ENCODE results near the gene ZNF814. TPM values are rescaled to one million over a fixed set of nuclear protein-coding genes. Genes with fewer than 3 reads are reported as not detected.
"Not testable (repeated sequence)": the region's sequence is repeated elsewhere in the genome, so short reads cannot be mapped to it uniquely, and the experiment has no call there.

Gene ZNF814
- polyA plus RNA-seq, 3 donors, result 2.7 to 4.1 (median 4.0) TPM

GRCh38 chr19:57821501-57821900, 67.3 kb downstream of the ZNF814 start:
- not testable (repeated sequence) for H3K27ac ChIP-seq (ENCODE audit: low read depth, low read length)
- WGBS, 3 donors, result 92 to 100% (median 100%) methylated on average over 2 to 3 of the region's 3 CpGs

- H3K27ac ChIP-seq (ENCODE audit: low read depth, low read length), result not testable (repeated sequence)
- WGBS, 3 donors, result 24 to 85% (median 58%) methylated on average over 2 to 3 of the region's 3 CpGs
These were observed 67.7 kb downstream of the ZNF814 start for GRCh38 chr19:57821095-57821494.

GRCh38 chr19:57820599-57820998, 68.2 kb downstream of the ZNF814 start:
- H3K27ac ChIP-seq (ENCODE audit: low read depth, low read length), result no peak overlapping the region
- 39 to 76% (median 76%) methylated on average over 6 of the region's 6 CpGs for WGBS, 3 donors

GRCh38 chr19:57819475-57820148, 69.2 kb downstream of the ZNF814 start:
- WGBS, 3 donors, result 0% methylated on average over 44 of the region's 44 CpGs

GRCh38 chr19:57818378-57818777, 70.5 kb downstream of the ZNF814 start:
- 85 to 89% (median 88%) methylated on average over 7 of the region's 7 CpGs for WGBS, 3 donors
- H3K27ac ChIP-seq (ENCODE audit: low read depth, low read length), result no peak overlapping the region

More at GRCh38 chr19:57819475-57820148, 69.2 kb downstream of the ZNF814 start:
- no peak overlapping the region for H3K27ac ChIP-seq (ENCODE audit: low read depth, low read length)

- 92 to 96% (median 95%) methylated on average over 14 of the region's 14 CpGs for WGBS, 3 donors
- no peak overlapping the region for H3K27ac ChIP-seq (ENCODE audit: low read depth, low read length)
These were observed 70.9 kb downstream of the ZNF814 start for GRCh38 chr19:57817976-57818375.

GRCh38 chr19:57816652-57817051, 72.2 kb downstream of the ZNF814 start:
- no peak overlapping the region for H3K27ac ChIP-seq (ENCODE audit: low read depth, low read length)
- 74 to 93% (median 85%) methylated on average over 7 of the region's 7 CpGs for WGBS, 3 donors

GRCh38 chr19:57815247-57816075, 73.4 kb downstream of the ZNF814 start:
- no peak overlapping the region for H3K27ac ChIP-seq (ENCODE audit: low read depth, low read length)
- WGBS, 3 donors, result 52 to 89% (median 86%) methylated on average over 17 of the region's 17 CpGs

GRCh38 chr19:57814505-57815246, 74.2 kb downstream of the ZNF814 start, which contains the start of gene ZNF552:
TSS of gene ZNF552 (minus strand) at chr19:57814913. CDS start at chr19:57814743, 170 bp downstream.
- WGBS, 3 donors, result 0 to 1% (median 1%) methylated on average over 50 of the region's 50 CpGs
- no peak within 1 kb of the TSS for H3K27ac ChIP-seq (ENCODE audit: low read depth, low read length)

GRCh38 chr19:57813919-57814504, 74.8 kb downstream of the ZNF814 start:
- no peak overlapping the region for H3K27ac ChIP-seq (ENCODE audit: low read depth, low read length)
- WGBS, 3 donors, result 5 to 27% (median 22%) methylated on average over 11 to 13 of the region's 13 CpGs

- WGBS, 3 donors, result 80 to 94% (median 90%) methylated on average over 9 to 13 of the region's 13 CpGs
- not testable (repeated sequence) for H3K27ac ChIP-seq (ENCODE audit: low read depth, low read length)
These were observed 75.6 kb downstream of the ZNF814 start for GRCh38 chr19:57812975-57813820.

GRCh38 chr19:57812226-57812625, 76.6 kb downstream of the ZNF814 start:
- no peak overlapping the region for H3K27ac ChIP-seq (ENCODE audit: low read depth, low read length)
- 63 to 92% (median 72%) methylated on average over 3 of the region's 3 CpGs for WGBS, 3 donors

GRCh38 chr19:57810410-57811295, 78.2 kb downstream of the ZNF814 start:
- WGBS, 3 donors, result 64 to 84% (median 81%) methylated on average over 17 of the region's 17 CpGs
- H3K27ac ChIP-seq (ENCODE audit: low read depth, low read length), result not testable (repeated sequence)

- no peak overlapping the region for H3K27ac ChIP-seq (ENCODE audit: low read depth, low read length)
- WGBS, 3 donors, result 84 to 88% (median 86%) methylated on average over 2 of the region's 2 CpGs
These were observed 81.3 kb downstream of the ZNF814 start for GRCh38 chr19:57807541-57807940.

- 4 to 13% (median 9%) methylated on average over 19 of the region's 19 CpGs for WGBS, 3 donors
- H3K27ac ChIP-seq (ENCODE audit: low read depth, low read length), result no peak overlapping the region
These were observed 85.1 kb downstream of the ZNF814 start for GRCh38 chr19:57803594-57804325.

GRCh38 chr19:57803265-57803593, 85.6 kb downstream of the ZNF814 start:
- H3K27ac ChIP-seq (ENCODE audit: low read depth, low read length), result no peak overlapping the region
- WGBS, 3 donors, result 4 to 28% (median 13%) methylated on average over 6 of the region's 6 CpGs
